ENCODE data around the gene PPP4R2. TPM values are rescaled to one million over a fixed set of nuclear protein-coding genes. Genes with fewer than 3 reads are reported as not detected.

PPP4R2 gene
- total and polyA plus RNA-seq, 2 of the 8 experiments (the other 6 are each of a cell fraction or from before 2014, with no cell fraction given) = 11.5 to 89.9 TPM

GRCh38 chr3:73080216-73080966 lies 83.8 kb downstream of the PPP4R2 start (continued):
- no peak for TF ChIP-seq CHD7 (IDR thresholded peaks at IDR 0.05; ENCODE audit: insufficient replicate concordance, low read length)
- no peak for TF ChIP-seq ASH2L (IDR thresholded peaks at IDR 0.05; ENCODE audit: low read length)
- TF ChIP-seq POU5F1 (IDR thresholded peaks at IDR 0.05; ENCODE audit: low read depth, low read length) = no peak
- no peak for TF ChIP-seq YY1 (IDR thresholded peaks at IDR 0.05; ENCODE audit: low read depth, low read length)
- TF ChIP-seq RXRA (IDR thresholded peaks at IDR 0.05; ENCODE audit: insufficient read depth, low read depth, low read length) = no peak
- no peak for TF ChIP-seq SIX5 (IDR thresholded peaks at IDR 0.05; ENCODE audit: low read depth, low read length)
- no peak for TF ChIP-seq BRCA1 (IDR thresholded peaks at IDR 0.05; ENCODE audit: low read depth, low read length)
- TF ChIP-seq SIRT6 (IDR thresholded peaks at IDR 0.05; ENCODE audit: low read length) = no peak
- TF ChIP-seq HDAC6 (IDR thresholded peaks at IDR 0.05; ENCODE audit: low read depth, low read length) = no peak

Measured in H1 (cell line).